Right renal pelvis (tissue), 4 donors: ENCODE data around the gene HHIP. TPM values are rescaled to one million over a fixed set of nuclear protein-coding genes. Genes with fewer than 3 reads are reported as not detected.

Source experiments
- DNase-seq, 4 donors: peaks; one replicate each; pipeline ENCODE4 v3.0.0-alpha.2; 2013; ENCODE audit warnings: low read depth in 4 of 4, low spot score in 3 of 4, missing footprints in 1 of 4
- polyA plus RNA-seq, 4 donors: library from polyadenylated mRNA; unstranded; fragments of 120-200 nt; gene quantifications; one replicate each; pipeline ENCODE4 v1.2.1, GENCODE V29; 2013; ENCODE audit not compliant: insufficient read length in 4 of 4

The HHIP gene
- polyA plus RNA-seq, 4 donors = 2.5 to 3.0 (median 2.7) TPM

- DNase-seq = no peak
These were observed 9.5 kb downstream of the HHIP start for GRCh38 chr4:144655491-144655890.

- no peak for DNase-seq
These were observed 10.9 kb downstream of the HHIP start for GRCh38 chr4:144656850-144657249.

- DNase-seq = no peak
These were observed 12.1 kb downstream of the HHIP start for GRCh38 chr4:144658015-144658567.

- no peak for DNase-seq
These were observed 12.9 kb downstream of the HHIP start for GRCh38 chr4:144658903-144659302.

- DNase-seq = no peak
These were observed 13.5 kb downstream of the HHIP start for GRCh38 chr4:144659447-144659846.

GRCh38 chr4:144663834-144664475, 18.0 kb downstream of the HHIP start:
- no peak for DNase-seq

- DNase-seq = no peak
These were observed 20.7 kb downstream of the HHIP start for GRCh38 chr4:144666539-144667175.

- no peak for DNase-seq
These were observed 21.5 kb downstream of the HHIP start for GRCh38 chr4:144667500-144667899.

GRCh38 chr4:144670776-144671175, 24.8 kb downstream of the HHIP start:
- no peak for DNase-seq

GRCh38 chr4:144674711-144675110, 28.8 kb downstream of the HHIP start:
- DNase-seq = no peak

- DNase-seq = no peak
These were observed 35.9 kb downstream of the HHIP start for GRCh38 chr4:144681806-144682205.

GRCh38 chr4:144683516-144683915, 37.6 kb downstream of the HHIP start:
- no peak for DNase-seq

GRCh38 chr4:144685911-144686310, 40.0 kb downstream of the HHIP start:
- no peak for DNase-seq

GRCh38 chr4:144686921-144687320, 41.0 kb downstream of the HHIP start:
- no peak for DNase-seq

- DNase-seq = no peak
These were observed 41.5 kb downstream of the HHIP start for GRCh38 chr4:144687466-144687865.

GRCh38 chr4:144688035-144688569, 42.1 kb downstream of the HHIP start:
- no peak for DNase-seq

GRCh38 chr4:144689125-144689524, 43.2 kb downstream of the HHIP start:
- no peak for DNase-seq

GRCh38 chr4:144695721-144696120, 49.8 kb downstream of the HHIP start:
- DNase-seq = no peak

- DNase-seq = no peak
These were observed 50.4 kb downstream of the HHIP start for GRCh38 chr4:144696376-144696775.

- no peak for DNase-seq
These were observed 53.6 kb downstream of the HHIP start for GRCh38 chr4:144699565-144699964.

GRCh38 chr4:144701683-144702233, 55.8 kb downstream of the HHIP start:
- DNase-seq = no peak

GRCh38 chr4:144703494-144703893, 57.5 kb downstream of the HHIP start:
- no peak for DNase-seq
